ENCODE results near the gene REX1BD.
"Not testable (repeated sequence)": the region's sequence is repeated elsewhere in the genome, so short reads cannot be mapped to it uniquely, and the experiment has no call there.

GRCh38 chr19:18592732-18593131 is 4.1 kb downstream of the REX1BD start:
- TF ChIP-seq, protein P1, sequence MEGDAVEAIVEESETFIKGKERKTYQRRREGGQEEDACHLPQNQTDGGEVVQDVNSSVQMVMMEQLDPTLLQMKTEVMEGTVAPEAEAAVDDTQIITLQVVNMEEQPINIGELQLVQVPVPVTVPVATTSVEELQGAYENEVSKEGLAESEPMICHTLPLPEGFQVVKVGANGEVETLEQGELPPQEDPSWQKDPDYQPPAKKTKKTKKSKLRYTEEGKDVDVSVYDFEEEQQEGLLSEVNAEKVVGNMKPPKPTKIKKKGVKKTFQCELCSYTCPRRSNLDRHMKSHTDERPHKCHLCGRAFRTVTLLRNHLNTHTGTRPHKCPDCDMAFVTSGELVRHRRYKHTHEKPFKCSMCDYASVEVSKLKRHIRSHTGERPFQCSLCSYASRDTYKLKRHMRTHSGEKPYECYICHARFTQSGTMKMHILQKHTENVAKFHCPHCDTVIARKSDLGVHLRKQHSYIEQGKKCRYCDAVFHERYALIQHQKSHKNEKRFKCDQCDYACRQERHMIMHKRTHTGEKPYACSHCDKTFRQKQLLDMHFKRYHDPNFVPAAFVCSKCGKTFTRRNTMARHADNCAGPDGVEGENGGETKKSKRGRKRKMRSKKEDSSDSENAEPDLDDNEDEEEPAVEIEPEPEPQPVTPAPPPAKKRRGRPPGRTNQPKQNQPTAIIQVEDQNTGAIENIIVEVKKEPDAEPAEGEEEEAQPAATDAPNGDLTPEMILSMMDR (conservative IDR thresholded peaks at IDR 0.05; ENCODE audit: low read depth, low read length), result not testable (repeated sequence)
- TF ChIP-seq EZH2 (IDR thresholded peaks at IDR 0.05; ENCODE audit: borderline replicate concordance, low read depth, low read length, poor library complexity, severe bottlenecking), result not testable (repeated sequence)
